GM03348 (cell line): ENCODE data around the gene BBS9.
A peak's percentile ranks its signal among the peaks of the same experiment; 100 is the strongest.
"Not testable (repeated sequence)": the region's sequence is repeated elsewhere in the genome, so short reads cannot be mapped to it uniquely, and the experiment has no call there.

Source experiments
- DNase-seq: peaks from one replicate; pipeline ENCODE4 v3.0.0; 2012; ENCODE audit warnings: low spot score

BBS9 gene

DNA sequence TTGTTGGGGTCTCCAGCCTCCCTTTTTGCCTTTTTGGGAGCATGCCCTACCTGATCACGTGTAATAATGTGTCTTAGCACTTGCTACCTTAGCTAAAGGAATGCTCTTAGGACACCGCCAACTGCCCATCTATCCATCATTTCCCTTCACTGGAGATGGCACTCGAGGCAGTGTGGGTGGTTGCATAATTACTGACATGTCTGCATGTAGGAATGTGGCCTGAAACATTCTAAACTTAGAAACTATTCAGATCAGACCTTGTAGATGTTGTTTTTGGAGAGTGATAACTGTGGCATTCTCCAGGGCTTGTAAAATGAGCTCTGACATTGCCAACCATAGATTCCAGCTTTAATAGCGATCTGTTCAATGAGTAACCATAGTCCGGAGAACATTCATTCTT is 365.8 kb downstream of the BBS9 start:
- DNase-seq, result peak; percentile 74

DNA sequence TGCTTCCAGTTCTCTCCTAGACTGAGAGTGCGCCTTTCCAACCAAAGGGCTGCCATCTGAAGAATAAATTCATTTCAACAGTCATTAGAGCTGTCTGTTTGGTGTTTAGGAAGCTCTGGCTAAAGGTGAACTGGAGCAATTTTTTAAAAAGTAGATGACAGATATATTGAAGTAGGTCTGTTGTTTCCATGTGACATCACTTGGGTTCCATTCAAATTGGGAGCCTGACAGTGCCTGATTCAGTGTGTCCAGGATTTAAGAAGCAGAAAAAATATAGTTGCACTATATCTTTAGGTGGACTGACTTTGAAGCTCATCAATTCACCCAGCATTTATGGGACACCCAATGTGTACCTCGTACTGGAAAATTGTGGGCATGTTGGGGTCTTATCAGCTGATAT is 367.7 kb downstream of the BBS9 start:
- DNase-seq, result no peak

DNA sequence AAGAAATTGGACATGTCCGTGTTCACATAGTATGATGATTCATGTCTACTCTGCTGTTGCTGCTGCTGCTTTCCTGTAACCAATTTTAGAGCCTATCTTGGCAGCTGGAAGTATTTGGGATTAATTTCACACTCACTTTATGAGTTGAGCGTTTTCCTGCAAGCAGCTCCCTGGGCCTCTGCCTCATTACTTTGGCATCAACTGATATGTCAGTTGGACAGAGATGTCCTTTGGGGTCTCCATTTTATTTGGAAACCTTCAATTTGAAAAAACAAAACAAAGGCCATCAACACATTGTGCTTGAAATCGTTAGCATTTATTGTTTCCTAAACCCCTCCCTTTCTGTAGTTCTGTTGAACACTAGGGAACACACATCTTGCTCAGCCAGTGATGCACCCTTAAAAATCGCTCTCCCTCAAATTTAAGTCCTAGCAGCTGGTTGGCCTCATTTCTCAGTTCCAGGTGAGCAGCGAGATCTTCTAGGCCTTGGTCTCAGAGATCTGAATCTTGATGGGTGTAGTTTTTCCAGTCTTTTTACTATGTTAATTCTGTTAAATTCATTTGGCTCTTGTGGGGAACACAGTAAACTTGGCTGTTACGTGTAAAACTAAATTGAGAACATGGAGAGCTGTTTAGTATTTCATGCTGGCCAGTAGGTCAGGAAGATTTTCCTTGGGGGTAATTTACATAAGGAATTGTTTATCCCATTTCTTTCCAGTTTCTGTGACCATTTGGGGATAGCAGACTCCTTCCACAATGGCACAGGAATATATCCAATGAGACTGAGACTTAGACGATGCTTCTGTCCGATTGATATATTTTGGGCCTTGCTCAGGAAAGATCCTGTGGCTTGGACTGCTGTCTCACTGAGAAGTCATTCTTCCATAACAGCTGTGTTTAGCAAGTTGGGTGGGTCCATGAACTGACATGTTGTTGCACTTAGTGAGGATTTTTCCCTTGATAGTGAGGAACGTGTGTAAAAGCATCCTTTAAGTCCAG is 371.6 kb downstream of the BBS9 start:
- peak; percentile 35 for DNase-seq

GRCh38 chr7:33503014-33503413 is 373.6 kb downstream of the BBS9 start:
- no peak for DNase-seq

GRCh38 chr7:33503736-33504135 is 374.4 kb downstream of the BBS9 start:
- no peak for DNase-seq

DNA sequence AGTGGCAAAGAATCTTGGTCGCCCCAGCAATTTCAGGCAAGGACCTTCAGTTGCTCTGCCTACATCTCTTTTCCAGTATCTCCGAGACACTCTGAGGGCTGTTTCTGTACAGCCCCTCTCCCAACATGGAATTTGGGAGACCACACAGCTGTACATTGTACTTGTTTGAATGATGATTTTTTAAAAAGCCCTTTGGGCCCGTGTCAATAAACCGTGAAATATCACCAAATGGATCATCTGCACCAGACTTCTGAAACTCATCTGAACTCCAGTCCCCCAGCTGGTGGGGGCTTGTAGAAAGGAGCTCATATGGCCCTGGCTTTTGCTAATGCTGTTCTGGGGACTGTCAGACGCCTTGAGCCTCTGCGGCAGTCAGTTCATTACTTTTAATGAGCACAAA is 374.9 kb downstream of the BBS9 start:
- DNase-seq, result no peak

- DNase-seq, result no peak
Observed at GRCh38 chr7:33509206-33509605, 379.8 kb downstream of the BBS9 start.

- DNase-seq, result no peak
Observed at GRCh38 chr7:33511778-33512177, 382.4 kb downstream of the BBS9 start.

DNA sequence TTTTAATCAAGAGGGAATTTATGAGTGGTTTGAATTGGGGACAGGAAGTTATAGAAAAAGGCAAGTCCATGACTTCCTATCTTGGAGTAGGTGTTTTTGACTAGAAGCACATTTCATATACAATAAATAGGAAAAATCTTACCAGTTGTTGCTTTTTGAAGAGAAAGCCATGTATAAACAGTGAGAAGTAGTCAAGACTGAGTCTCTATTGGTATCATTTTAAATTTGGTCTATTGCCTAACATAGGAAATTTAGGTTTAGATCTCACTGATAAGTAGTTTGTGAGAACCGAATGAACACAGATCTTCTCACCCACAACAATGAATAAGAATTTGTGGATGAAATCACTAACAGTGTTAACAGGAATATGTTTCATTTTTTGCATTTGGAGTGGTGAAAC is 387.2 kb downstream of the BBS9 start:
- no peak for DNase-seq

DNA sequence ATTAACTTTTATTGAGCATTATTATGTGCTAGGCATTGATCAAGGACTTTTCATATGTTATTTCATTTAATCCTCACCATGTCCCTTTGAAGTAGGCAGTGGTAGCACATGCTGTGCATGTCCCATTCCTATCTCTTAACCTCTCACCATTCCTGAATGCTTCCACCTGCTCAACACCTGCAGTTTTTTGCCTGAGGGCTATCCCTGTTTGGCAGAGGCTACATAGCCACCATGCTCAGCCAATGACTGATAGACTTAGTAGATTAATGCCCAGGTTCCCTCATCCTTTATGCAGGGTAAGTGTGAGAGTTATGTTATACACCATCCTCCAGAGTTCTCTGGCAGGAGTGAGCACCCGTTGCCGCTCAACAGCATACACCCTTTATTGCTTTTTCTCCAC is 387.8 kb downstream of the BBS9 start:
- no peak for DNase-seq

DNA sequence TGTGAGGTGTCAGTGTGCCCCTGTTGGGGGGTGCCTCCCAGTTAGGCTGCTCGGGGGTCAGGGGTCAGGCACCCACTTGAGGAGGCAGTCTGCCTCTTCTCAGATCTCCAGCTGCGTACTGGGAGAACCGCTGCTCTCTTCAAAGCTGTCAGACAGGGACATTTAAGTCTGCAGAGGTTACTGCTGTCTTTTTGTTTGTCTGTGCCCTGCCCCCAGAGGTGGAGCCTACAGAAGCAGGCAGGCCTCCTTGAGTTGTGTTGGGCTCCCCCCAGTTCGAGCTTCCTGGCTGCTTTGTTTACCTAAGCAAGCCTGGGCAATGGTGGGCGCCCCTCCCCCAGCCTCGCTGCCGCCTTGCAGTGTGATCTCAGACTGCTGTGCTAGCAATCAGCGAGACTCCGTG is 397.6 kb downstream of the BBS9 start:
- DNase-seq, result not testable (repeated sequence)

- DNase-seq, result not testable (repeated sequence)
Observed at GRCh38 chr7:33527613-33528012, 398.2 kb downstream of the BBS9 start.

GRCh38 chr7:33529070-33529469 is 399.7 kb downstream of the BBS9 start:
- no peak for DNase-seq

- no peak for DNase-seq
Observed at GRCh38 chr7:33530664-33531063, 401.3 kb downstream of the BBS9 start.

DNA sequence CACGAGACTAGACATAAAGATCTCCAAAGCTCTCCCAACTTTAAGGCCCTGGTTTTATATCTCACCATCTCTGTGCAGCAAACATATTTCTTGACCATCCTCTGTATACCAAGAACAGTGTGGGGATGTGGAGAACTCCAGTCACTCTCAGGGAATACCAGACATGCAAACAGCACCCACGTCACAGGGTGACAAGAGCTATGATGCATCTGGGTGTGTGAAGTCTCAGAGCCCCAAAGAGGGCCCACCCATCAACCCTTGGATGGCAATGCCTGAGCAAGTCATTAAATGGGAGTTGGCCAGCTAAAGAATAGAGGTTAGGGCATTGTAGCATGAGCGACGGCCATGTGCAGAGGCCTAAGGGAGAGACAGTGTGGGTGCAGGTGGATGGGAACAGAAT is 402.5 kb downstream of the BBS9 start:
- no peak for DNase-seq

GRCh38 chr7:33534833-33535232 is 405.5 kb downstream of the BBS9 start:
- DNase-seq, result peak; percentile 39

DNA sequence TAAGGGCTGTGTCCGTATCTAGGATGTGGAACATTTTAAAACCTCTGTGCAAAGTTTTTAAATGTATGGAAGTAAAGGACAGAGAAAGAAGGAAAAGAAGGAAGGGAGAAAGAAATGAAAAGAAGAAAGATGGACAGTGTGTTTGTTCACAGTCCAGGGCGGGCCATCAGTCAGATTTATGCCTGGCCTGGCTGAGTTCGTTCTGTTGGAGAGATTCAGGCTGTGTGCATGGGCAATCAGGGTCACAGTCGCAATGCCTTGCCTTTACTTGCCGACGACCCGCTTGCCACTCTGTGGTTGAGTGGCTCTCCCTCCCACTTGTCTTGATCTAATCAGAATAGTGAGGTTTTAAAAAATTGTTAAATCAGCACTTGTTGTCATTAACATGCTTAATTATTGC is 406.6 kb downstream of the BBS9 start:
- no peak for DNase-seq

DNA sequence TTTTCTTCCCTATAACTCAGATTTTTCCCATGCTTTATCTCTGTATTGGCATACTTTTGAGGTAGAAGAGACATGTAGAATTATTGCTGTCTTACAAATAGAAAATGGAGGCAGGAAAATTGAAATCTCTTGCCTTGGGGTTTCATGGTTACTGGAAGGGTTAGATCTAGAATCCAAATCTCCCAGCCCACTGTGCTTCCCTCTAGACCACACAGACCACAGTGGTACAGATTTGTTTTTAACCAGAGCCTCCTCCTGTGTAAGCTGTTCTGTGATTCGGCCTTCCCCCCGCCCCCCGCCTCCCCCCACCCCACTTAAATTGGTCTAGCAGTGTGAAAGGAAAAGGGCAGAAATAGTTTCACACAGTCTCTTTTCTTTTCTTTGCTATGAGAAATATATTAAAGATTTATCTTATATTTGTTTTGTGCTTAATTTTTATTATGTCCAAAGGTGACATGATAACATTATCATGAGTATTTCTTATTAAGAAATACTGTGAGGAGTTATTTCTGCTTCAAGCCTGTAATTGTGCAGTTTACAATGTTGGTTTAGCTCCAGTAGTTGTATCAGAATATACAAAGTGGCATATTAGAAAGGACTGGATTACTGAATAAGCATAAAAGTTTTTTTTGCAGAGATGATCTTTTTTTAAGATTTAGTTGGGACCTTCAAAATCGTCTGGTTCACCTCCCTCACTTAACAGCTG is 407.2 kb downstream of the BBS9 start:
- DNase-seq, result no peak

- no peak for DNase-seq
Observed at GRCh38 chr7:33537104-33537477, 407.7 kb downstream of the BBS9 start.

GRCh38 chr7:33539198-33539597 is 409.8 kb downstream of the BBS9 start:
- DNase-seq, result no peak

GRCh38 chr7:33539659-33540400 is 410.5 kb downstream of the BBS9 start:
- DNase-seq, result no peak

DNA sequence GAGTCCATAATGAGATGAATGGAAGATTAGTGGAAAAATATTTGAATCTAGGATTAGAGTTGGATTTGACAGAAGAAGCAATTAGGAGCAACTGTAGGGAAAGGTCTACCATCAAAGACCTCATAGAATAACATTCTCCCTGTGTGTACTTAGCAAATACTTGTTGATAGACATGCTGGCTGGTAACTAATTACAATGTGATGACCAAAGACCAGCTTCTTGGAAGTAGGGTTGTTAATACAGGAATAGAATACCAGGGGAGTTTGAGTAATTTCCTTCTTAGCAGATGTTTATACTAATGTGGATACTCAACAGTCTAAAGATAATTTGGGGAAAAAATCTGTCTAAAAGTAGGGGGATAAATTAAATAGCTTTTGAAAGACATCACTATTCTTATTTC is 418.5 kb downstream of the BBS9 start:
- DNase-seq, result no peak

- DNase-seq, result no peak
Observed at GRCh38 chr7:33550363-33550762, 421.0 kb downstream of the BBS9 start.
